ENCODE measurements around the gene DGKB. TPM values are rescaled to one million over a fixed set of nuclear protein-coding genes. Genes with fewer than 3 reads are reported as not detected.

The DGKB gene
- total RNA-seq, 6 experiments from 2014 or later: 0.23 to 0.76 (median 0.61) TPM

DNA sequence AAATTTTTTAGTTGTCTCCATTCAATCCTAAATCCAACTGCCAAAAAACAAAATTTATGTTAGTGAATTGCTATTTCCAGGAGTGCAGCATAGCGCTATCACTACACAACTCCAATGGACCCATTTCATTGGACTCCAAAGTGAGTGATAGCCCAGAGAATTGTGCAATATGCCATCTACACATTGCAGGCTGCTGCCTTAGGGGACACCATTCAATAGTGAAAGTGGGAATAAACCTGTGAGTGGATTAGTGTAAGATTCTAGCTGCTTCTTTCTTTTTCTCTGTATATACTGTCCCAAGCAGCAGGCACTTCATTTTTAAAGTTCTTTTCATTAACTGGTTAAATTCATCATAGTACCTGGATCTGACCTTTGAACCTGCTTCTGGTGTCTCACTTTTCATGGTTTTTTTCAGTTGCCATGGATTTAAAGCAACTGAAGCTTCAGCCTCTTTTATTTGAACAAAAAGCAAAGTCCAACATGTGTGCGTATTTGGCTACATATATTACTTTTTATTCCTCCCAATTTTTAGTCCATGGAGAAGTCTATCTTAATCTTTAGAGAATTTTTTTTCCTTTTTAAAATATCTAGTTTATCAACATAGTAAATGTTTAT, 97.3 kb downstream of the DGKB start:
- no peaks in the 10 kb centered on the region for H3K36me3 Mint-ChIP-seq (ENCODE audit: low read depth)
- H3K4me3 Mint-ChIP-seq: no peak overlapping the region
- no peaks in the 10 kb centered on the region for H3K27me3 Mint-ChIP-seq (ENCODE audit: insufficient read depth)
- H3K9me3 Mint-ChIP-seq: no peaks in the 10 kb centered on the region
- TF ChIP-seq, protein P1, sequence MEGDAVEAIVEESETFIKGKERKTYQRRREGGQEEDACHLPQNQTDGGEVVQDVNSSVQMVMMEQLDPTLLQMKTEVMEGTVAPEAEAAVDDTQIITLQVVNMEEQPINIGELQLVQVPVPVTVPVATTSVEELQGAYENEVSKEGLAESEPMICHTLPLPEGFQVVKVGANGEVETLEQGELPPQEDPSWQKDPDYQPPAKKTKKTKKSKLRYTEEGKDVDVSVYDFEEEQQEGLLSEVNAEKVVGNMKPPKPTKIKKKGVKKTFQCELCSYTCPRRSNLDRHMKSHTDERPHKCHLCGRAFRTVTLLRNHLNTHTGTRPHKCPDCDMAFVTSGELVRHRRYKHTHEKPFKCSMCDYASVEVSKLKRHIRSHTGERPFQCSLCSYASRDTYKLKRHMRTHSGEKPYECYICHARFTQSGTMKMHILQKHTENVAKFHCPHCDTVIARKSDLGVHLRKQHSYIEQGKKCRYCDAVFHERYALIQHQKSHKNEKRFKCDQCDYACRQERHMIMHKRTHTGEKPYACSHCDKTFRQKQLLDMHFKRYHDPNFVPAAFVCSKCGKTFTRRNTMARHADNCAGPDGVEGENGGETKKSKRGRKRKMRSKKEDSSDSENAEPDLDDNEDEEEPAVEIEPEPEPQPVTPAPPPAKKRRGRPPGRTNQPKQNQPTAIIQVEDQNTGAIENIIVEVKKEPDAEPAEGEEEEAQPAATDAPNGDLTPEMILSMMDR (IDR thresholded peaks at IDR 0.05): no peak
- H3K27ac Mint-ChIP-seq: no peak overlapping the region
- no peak for DNase-seq
- peaks cover 28% of the 10 kb centered on the region for H3K4me1 Mint-ChIP-seq (ENCODE audit: low read depth)

DNA sequence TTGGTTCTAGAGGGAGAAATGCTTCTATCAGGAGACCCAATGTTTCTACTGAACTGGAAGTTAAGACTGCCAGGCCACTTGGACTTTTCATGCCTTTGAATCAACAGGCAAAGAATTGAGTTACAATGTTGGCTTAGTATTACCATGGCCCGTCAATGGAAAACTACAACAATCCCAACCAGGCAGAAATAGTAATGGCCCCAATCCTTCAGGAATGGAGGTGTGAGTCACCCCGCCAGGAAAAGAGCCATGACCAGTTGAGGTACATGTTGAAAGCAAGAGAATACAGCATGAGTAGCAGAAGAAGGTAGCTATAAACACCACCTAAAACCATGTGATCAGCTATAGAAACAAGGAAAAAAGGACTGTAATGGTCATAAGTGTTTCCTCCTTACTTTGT, 101.9 kb downstream of the DGKB start:
- TF ChIP-seq, protein P1 (IDR thresholded peaks at IDR 0.05): no peak
- no peak overlapping the region for H3K27ac Mint-ChIP-seq
- H3K9me3 Mint-ChIP-seq: no peaks in the 10 kb centered on the region

DNA sequence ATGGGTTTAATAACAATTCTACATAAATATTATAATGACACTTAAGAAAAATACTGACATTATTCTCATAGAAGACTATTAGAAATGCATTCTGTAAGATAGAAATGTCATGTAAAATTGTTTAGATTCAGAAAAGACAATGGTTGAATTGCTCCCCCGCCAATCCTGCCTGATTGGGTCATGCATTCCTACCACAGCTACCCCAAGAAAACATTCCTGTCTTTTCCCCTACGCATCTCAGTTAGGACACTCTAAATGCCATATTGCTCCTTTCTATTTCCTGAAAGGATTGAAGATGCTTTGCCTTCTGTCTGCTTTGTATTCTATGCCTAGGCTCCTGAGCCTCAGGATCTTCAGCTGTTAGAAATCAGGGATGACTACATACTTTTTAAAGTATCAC, 109.4 kb downstream of the DGKB start:
- DNase-seq: no peak
- Mint-ChIP-seq H3K27ac (no peak overlapping the region), H3K4me1 (ENCODE audit: low read depth) (peaks cover 8% of the 10 kb centered on the region; the same call in 1 of the 2 replicates), H3K27me3 (ENCODE audit: insufficient read depth) (no peaks in the 10 kb centered on the region), H3K4me3 (no peak overlapping the region), H3K36me3 (ENCODE audit: low read depth) (no peaks in the 10 kb centered on the region; the same call in 1 of the 2 replicates), H3K9me3 (no peaks in the 10 kb centered on the region)
- TF ChIP-seq, protein P1 (IDR thresholded peaks at IDR 0.05): no peak

More for the DNA sequence above, 101.9 kb downstream of the DGKB start:
- Mint-ChIP-seq H3K4me3 (no peak overlapping the region), H3K36me3 (ENCODE audit: low read depth) (no peaks in the 10 kb centered on the region; the same call in 1 of the 2 replicates), H3K27me3 (ENCODE audit: insufficient read depth) (no peaks in the 10 kb centered on the region), H3K4me1 (ENCODE audit: low read depth) (peaks cover 12% of the 10 kb centered on the region; the same call in 1 of the 2 replicates)
- no peak for DNase-seq

DNA sequence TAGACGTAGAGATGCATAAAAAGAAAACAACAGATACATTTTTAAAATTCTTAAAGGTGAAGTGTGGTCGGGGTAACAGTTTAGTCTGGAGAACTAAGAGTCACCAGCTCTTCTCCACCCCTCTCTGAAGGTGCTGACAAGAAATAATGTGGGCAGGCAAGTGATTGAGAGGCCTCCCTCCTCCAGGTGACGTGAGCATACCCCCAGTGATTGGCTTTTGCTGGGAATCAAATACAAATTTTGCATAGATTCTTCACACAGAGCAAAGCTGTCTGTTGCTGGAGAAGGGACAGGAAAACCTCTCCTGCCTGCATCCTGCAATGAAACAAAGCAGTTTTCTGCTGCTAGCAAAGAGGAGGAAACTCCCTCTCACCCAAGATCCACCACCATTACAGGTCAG, 115.0 kb downstream of the DGKB start:
- no peak overlapping the region for H3K4me3 Mint-ChIP-seq
- no peaks in the 10 kb centered on the region for H3K36me3 Mint-ChIP-seq (ENCODE audit: low read depth)
- DNase-seq: no peak
- H3K27ac Mint-ChIP-seq: no peak overlapping the region
- no peaks in the 10 kb centered on the region for H3K4me1 Mint-ChIP-seq (ENCODE audit: low read depth)
- H3K27me3 Mint-ChIP-seq (ENCODE audit: insufficient read depth): peaks cover 2% of the 10 kb centered on the region; the same call in 1 of the 2 replicates
- TF ChIP-seq, protein P1 (IDR thresholded peaks at IDR 0.05): no peak
- no peaks in the 10 kb centered on the region for H3K9me3 Mint-ChIP-seq

DNA sequence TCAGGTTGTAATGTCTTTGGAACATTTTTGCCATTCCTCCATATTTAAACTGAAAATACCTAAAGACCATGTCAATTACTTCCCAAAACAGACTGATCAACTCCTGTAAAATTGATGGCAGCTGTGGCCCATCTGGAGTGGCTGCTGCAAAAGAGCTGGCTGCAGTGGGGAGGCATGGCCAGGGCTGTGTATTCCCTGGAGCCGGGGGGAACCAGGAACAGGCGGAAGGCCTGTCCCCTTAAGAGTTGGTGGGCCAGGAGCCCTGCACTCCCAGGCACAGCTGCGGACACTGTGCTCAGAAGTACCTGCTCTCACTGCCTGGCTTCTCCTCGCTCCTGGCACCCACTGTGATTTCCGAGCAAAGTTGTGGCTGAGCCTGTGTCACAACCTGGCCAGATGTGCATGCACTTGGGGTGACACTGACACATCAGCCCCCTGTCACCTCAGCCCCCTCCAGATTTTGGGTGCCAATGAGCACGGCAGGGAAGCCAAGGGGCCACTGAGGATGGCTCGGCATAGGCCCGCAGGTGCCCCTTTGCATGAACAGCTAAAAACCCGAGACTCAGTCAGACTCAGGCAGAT, 116.1 kb downstream of the DGKB start:
- no peaks in the 10 kb centered on the region for H3K36me3 Mint-ChIP-seq (ENCODE audit: low read depth)
- no peak overlapping the region for H3K4me3 Mint-ChIP-seq
- H3K4me1 Mint-ChIP-seq (ENCODE audit: low read depth): no peaks in the 10 kb centered on the region
- peaks cover 2% of the 10 kb centered on the region; the same call in 1 of the 2 replicates for H3K27me3 Mint-ChIP-seq (ENCODE audit: insufficient read depth)
- TF ChIP-seq, protein P1 (IDR thresholded peaks at IDR 0.05): no peak
- DNase-seq: no peak
- H3K27ac Mint-ChIP-seq: no peak overlapping the region
- no peaks in the 10 kb centered on the region for H3K9me3 Mint-ChIP-seq
